HuH-7 (cell line): ENCODE data around the gene PTPRN2.
"Not testable (repeated sequence)": the region's sequence is repeated elsewhere in the genome, so short reads cannot be mapped to it uniquely, and the experiment has no call there.

Source experiments
- DNase-seq: peaks from one replicate; pipeline ENCODE4 v3.0.0; 2011; ENCODE audit warnings: low spot score

The PTPRN2 gene

DNA sequence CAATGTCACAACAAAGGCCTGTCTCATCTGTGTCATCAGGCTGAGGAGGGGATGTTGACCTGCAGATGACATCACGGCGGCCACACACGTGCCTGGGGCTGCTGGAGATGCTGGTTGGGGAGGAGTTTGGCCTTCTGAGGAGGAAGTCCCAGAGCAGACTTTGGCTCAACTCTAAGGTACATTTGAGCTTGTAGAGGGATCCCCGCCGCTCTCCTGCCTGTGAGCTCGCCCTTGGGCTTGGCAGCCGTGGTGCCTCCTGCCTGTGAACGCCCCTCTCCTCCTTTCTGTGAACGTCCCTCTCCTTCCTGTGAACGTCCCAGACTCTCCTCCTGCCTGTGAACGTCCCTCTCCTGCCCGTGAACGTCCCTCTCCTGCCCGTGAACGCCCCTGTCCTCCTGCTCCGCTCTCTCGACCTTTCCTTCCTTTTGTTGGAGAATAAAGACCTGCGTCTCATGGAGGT, 1074.4 kb downstream of the PTPRN2 start:
- DNase-seq, result no peak

DNA sequence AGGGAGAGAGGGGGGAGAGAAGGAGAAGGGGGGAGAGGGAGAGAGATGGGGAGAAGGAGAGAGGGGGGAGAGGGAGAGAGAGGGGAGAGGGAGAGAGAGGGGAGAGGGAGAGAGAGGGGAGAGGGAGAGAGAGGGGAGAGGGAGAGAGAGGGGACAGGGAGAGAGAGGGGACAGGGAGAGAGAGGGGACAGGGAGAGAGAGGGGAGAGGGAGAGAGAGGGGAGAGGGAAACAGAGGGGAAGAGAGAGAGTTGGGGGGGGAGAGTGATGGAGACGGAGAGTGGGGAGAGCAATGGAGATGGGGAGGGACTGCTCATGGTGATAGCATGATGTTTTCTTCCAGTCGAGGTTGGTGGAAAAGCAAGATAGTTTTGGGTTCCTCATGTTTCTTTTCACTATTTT, 1078.4 kb downstream of the PTPRN2 start:
- DNase-seq, result no peak

DNA sequence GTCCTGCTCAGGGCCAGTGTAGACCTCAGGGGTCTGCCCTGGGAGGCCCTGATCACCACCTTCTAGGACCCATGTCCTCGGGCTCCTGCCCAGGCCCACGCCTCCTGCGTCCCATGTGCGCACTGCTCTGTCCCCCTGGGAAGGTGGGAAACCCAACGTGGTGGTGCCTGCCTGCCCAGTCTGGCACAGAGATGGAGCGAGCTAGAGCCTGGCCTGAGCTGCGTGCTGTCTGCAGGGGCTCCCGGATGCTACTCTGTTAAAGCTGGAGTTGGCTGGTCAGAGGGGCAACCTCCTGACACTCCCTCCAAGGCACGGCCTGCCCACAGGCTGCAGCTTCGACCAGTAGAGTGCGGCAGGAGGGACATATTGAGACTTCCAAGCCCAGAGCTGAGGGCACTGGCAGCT, 1079.1 kb downstream of the PTPRN2 start:
- no peak for DNase-seq

DNA sequence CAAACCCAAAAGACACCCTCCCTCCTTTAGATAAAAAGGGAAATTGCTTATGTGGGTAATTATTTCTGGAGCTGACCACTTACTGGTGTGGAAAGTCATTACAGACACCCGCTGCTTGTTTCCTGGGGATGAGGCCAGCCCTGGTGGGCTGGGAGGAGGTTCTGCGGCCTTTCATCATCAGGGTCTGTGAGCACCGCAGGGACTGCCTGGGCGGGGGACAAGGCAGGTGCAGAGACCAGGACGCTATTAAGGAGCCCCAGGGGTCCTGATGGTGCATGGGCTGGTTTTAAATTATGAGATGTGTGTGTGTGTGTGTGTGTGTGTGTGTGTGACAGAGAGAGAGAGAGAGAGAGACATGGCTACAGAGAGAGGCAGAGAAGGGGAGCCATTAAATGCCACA, 1079.6 kb downstream of the PTPRN2 start:
- no peak for DNase-seq

DNA sequence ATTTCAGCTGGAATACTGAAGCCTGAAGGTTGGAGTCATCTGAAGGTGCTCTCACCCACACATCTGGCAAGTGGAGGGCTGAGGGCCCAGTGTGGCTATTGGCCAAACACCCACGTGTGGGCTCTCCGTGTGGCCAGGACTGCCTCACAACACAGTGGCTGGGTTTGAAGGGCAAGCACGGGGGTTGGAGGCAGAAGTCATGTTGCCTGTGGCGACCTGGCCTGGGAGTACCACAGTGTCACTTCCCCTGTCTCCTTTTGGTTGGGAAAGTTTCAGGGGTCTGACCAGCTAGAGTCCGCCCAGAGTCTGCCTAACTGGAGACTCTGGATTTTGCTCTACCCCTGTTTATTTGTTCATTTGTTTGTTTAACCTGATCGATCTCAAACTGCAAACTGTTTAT, 1081.4 kb downstream of the PTPRN2 start:
- DNase-seq, result no peak

DNA sequence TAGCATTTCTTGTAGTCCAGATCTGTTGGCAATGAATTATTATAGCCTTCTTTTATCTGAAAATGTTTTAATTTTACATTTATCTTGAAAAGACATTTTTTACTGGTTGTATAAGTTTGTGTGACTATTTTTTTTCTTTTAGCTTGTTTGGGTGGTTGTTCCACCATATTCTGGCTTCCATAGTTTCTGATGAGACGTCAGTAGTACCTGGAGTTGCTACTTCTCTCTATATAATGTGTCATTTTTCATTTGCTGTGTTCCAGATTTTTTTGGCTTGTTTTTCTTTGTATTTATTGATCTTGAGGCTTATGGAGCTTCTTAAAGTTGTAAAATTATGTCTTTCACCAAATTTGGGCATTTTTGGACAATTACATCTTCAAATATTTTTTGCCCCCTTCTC, 1082.0 kb downstream of the PTPRN2 start:
- no peak for DNase-seq

DNA sequence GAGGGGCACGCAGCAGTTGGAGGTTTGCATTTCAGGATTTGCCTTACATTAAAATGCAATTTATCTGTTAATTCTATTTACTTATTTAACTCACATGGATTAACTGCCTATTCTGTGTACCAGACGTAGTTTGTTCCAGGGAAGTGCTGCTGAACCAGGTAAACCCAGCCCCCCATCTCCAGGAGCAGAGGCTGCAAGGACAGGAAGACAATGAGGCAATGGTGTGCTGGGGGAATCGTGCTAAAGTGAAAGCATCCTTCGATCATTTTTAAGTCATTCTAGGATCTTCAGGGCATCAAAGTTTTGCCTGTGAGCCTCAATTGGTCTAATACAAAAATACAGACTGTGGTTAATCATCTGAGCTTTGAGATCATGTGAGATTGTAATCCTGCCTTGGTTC, 1084.4 kb downstream of the PTPRN2 start:
- no peak for DNase-seq

DNA sequence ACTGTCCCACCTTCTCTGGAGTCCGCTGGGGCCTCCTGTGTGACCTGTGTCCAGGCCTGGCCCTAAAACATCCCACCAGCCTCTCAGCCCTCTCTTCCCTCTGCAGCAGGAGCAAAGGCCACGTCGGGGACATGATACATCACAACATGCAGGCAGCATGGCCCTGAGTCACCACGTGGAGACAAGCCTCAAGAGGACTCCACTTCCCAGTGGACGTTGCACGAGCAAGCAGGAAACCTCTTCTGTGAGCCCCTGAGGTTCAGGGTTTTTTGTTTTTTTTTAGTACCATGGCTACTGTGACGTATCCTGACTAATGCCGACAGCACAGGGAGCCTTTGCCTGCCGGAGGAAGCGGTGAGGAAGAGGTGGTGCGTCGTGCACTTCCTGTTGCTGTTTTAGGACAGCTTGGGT, 1084.9 kb downstream of the PTPRN2 start:
- DNase-seq, result no peak

DNA sequence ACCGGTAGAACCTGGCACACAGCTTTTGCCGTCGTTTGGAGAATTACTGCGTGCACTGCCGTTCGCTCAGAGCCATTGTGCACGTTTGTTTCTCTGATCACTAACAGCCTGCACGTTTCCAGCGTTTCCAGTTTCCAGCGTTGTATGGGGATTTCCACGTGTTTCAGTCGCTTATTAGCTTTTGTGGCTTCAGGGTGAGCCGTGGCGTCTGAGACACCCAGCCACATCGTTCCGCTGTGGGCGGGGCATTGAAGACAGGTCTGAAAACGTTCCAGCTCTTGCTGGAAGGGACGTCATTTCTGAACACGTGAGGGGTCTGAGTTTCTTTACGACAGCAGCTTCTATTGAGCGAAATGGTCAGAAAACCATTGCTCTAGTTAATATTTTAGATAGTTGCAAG, 1086.0 kb downstream of the PTPRN2 start:
- DNase-seq, result no peak

DNA sequence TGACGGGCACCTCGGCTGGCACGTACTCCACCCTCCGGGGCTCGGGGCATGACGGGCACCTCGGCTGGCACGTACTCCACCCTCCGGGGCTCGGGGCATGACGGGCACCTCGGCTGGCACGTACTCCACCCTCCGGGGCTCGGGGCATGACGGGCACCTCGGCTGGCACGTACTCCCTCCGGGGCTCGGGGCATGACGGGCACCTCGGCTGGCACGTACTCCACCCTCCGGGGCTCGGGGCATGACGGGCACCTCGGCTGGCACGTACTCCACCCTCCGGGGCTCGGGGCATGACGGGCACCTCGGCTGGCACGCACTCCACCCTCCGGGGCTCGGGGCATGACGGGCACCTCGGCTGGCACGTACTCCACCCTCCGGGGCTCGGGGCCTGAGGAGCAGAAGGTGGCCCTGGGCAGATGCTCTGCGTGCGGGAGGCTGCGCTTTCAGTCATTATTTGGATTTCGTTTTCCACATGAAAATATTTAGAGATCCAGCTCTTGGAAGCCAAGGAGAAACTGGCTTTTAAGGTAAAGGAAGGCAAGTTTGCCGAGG, 1086.6 kb downstream of the PTPRN2 start:
- not testable (repeated sequence) for DNase-seq

DNA sequence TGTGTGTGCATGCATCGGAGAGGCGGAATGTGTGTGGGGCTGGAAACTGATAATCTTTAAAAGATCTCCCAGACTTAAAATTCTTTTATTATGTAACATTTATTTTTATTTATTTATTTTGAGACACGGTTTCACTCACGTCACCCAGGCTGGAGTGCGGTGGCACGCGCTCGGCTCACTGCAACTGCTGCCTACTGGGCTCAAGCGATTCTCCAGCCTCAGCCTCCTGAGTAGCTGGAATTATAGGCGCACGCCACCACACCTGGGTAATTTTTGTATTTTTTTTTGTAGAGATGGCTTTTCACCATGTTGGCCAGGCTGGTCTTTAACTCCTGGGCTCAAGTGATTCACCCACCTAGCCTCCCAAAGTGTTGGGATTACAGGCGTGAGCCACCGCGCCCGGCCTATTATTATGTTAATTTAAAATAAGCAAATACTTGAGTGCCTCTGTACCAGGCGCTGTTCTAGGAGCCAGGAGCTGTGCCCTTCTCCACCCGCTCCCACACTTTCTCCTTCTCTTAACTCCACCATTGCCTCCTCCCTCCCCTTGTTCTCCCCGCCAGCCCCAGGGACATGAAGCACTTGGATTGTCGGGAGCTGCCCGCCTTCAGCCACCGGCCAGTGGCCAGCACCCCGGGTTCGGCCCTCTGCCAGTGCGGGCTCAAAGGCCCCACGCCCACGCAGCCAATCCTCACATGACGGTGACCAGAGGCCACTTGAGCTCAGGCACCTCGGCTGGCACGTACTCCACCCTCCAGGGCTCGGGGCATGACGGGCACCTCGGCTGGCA, 1087.3 kb downstream of the PTPRN2 start:
- no peak for DNase-seq

DNA sequence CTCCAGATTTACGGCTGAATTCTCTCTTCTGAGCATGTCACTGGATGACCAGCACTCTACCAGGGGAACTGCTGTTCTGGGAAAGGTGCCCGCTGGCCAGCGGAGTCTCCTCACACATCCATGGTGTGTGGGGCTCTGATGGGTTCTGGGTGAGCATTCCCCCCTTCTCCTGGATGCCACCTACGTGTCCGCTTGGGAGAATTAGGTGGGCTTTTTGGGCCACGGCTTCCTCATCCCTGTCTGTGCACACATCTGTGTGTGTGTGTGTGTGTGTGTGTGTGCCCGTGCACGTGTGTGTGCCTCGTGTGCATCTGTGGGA, 1087.8 kb downstream of the PTPRN2 start:
- no peak for DNase-seq

DNA sequence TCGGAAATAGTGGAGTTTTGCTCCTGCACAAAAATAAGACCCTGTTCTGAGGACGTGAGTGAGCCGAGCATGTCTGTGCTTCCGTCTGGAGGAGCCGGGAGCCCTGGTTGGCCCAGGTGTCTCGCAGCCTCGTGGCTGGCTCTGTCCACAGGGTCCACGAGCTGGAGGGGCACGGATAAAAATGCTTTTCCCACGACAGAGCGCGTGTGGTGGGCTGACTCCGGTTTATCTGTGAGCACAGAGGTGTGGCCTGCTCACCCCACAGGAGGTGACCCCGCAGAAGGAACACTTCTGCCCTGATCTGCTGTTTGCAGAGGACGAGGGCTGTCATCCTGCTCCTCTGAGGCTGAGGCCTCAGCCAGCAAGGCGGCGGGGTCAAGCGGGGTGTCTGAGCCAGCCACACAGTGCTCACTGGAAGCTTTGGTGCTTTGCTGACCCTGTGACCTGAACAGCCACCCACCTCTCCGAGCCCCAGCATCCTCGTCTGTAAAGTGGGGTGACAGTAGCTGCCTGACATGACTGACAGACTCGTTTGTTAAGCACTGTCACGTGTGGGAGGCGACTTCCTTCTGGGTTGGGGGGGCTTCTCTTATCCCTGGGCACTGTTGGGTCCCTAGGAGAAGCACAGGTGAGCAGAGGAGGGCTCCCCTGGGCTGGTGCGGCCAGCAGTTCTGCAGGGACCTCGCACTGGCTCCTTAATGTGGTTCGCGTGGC, 1088.3 kb downstream of the PTPRN2 start:
- no peak for DNase-seq

DNA sequence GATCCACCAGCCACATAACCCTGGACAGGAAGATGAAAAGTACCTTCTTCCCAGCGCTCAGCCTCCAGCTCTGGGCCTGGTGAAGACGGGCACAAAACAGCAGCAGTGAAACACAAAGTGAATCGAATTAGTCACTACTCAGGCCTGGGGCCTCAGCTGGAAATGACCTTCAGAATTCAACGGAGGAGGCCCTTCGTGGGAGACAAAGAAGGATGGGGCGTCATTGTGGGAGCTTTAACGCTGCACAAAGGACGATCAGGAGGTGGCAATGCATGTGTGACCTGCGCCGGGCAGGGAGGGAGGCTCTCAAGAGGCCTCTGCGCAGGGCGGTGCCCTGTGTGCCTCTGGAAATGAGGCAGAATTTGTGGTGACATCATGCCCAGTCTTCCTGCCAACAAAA, 1089.0 kb downstream of the PTPRN2 start:
- DNase-seq, result no peak

DNA sequence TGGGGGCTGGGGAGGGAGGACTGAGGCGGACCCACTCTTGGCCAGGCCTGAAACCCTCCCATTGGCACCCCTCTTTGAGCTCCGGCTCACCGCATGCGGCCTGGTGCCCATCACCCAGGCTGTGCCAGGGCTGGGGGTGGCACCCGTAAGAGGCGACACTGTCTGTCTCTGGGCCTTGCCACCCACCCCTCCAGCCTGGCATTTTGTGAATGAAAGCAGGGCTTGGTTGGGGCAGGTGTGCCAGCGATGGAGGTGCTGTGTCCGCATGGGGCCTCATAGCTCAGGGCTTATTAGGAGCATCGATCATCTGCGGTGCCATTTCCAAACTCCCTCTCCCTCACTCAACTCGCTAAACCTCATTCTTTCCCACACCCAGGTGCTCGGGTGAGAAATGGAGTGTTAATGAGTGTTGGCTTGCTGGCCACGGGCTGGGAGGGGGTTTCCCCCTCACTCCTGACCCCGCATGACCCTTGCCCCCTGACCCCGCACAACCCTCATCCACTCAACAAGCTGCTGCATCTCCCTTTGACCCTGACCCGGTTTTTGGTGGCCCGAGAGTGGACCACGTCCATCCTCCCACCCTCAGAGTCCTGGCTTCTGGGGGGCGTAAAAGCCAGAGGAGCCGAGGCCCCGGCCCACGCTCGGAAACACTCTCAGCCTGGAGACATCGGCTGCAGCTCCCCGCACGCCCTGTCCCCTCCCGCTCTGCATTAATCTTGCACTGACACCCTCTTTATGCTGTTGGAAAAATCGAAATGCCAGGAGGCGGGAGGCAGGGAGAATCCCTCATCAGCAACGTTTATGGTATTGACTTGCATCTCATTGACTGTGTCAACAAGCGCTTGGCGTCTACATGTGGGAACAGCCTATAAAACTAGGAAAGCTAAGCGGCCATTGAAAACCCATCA, 1089.6 kb downstream of the PTPRN2 start:
- no peak for DNase-seq

DNA sequence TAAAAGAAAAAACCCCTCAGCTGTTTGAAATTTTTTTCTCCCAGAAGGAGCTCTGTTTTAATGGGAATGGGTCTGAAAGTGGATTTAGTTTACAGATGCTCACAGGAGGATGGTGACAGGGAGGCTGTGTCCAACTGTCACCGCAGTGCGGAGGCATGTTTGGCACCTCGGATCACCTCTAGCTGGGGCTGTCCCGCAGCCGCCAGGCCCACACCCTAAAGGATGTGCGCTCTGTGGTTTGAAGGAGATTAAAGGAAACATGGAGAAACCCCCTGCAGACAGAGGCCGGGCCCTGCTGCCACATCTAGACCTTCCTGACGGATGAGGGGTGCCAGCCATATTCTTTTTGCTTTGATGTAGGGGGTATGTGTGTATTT, 1090.3 kb downstream of the PTPRN2 start:
- DNase-seq, result no peak

DNA sequence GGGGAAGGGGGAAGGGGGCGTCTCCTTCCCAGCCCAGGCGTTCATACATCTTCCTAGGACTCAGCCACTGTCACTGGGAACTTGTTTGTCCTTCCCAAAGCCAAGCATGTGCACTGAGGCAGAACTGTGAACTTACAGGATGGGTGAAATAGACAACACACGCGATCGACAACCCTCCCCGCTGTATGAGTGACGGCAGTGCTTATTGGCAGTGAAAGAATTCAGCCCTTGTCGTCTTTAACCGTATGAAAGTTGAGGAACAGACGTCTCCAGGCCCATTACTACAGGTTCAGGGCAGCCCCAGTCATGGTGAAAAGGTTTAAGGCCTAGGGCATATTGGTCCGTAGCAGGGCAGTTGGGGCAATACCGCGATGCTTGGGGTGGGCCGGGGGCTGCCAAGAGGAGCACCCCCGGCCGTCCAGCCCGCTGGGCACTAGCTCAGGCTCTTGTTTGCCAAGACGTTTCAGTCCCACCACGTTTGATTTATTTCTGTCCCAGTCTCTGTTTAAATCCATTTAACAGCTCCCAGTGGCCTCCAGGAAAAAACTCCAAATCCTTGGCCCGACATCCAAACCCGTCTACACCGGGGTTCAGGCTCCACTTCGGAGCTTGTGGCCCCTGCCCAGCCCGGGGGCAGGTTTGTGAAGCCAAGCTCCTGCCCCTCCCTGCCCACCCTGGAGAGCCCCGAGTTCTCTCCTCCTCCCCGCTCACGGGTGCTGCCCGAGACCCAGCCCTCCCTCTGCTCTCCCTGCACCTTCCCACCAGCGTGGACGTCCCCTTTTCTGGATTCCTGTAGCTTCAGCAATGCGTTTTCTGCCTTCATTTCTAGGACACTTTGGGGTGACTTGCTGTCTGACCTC, 1091.0 kb downstream of the PTPRN2 start:
- no peak for DNase-seq

DNA sequence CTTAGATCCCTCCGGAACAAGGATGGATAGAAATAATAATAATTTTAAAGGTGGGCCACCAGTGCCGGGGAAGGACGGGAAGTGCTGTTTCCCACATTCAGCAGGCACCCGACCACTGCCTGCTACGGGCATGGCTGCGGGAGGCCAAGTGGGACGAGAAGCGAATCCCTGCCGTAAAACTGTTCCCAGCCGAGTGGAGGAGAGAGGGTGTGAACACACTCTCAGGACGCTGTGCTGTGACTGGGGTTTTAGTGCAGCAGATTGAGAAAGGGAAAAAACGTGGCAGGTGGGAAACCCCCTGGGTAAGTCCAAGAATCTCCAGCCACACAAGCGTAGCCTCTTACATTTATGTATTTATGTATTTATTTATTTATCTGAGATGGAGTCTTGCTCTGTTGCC, 1092.0 kb downstream of the PTPRN2 start:
- no peak for DNase-seq

DNA sequence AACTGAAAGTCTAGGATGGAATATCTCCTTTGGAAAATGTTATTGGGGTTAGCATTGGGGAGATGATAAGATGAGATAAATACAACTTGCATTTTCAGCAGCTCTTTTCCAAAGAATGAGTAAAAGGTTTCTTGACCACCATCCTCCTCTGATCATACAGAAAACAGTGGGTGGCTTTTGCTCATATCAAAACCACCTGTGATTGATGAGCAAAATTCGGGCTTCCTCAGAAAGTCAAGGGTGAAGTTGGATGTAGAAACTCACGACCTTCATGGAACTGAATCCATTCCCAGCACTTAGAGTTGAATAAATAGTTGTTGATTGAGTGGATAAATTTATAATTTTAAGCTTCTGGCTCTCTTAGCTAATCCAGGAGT, 1092.5 kb downstream of the PTPRN2 start:
- DNase-seq, result no peak

DNA sequence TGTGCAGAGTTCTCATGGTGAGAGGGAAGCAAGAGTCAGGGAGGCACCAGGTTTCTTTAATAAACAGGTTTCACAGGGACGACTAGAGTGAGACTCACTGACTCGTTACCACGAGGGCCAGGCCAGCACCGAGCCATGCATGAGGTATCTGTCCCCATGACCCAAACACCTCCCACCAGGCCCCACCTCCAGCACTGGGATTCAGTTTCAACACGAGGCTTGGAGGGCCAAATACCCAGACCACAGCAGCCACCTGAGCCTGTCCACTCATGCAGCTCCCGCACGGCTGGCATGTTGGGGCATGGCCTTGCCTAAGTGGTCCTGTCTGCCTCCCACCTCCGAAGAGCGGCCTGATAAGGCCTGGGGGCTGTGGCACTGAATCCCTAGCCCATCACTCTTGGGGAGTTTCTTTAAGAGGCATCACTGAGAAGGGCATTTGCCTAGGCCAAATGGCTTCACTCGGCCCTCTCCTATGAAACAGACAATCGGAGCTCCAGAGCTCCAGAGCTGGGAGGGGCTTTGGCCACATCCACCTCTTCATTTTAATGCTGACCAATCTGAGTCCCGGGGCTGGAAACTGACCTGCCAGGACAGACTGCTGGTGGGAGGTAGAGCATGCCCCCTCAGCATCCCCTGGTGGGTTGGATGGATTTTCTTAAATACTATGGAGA, 1093.0 kb downstream of the PTPRN2 start:
- DNase-seq, result no peak

DNA sequence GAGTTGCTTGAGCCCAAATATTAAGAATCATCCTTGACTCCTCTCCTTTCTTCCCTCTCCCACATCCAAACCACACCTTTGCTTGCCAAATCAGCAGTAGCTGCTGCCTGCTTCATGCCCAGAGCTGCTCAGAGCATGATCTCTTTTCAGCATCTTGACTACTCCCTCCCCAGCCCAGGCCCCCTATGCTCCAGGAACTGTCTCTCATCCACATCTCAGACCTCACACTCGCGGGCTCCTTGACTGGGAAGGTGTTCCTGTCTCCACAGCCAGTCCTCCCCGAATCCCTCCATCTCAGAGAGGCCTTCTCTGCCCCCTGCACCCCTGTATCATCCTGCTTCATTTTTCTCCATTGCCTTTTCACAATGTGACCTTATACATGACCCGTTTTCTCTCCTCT, 1093.8 kb downstream of the PTPRN2 start:
- no peak for DNase-seq
